ENCODE results near the gene PTAFR.

Gene PTAFR

DNA sequence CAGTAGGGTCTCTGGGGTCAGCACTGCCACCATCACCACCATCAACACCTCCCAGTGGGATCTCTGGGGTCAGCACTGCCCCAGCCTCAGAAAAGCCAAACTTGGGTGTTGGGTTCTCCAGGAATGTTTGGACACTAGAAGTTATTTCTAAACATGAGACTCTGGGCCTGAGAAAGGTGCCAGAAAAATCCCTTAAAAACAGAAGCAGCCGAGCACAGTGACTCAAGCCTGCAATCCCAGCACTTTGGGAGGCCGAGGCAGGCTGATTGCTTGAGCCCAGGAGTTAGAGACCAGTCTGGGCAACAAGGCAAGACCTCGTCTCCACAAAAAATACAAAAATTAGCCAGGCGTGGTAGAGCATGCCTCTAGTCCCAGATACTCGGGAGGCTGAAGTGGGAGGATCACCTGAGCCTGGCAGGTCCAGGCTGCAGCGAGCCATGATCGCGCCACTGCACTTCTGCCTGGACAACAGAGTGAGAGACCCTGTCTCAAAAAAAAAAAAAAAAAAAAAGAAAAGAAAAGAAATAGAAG lies 470 bp downstream of the PTAFR start:
- DNase-seq = no peak

DNA sequence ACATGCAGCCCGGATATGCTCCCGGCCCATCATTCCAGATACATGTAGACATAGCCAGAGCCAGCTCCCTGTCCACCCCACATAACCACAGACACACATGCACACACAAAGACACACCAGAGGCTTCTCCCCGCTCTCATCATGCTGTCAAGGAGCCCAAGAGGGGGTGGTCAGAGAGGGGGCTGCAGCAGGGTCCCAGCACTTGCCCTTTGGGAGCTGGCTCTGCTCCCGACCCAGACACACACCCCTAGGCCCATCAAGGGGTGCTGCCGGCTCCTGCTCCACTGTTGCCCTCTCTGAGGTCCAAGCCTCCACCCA lies 2.6 kb downstream of the PTAFR start:
- no peak for DNase-seq

DNA sequence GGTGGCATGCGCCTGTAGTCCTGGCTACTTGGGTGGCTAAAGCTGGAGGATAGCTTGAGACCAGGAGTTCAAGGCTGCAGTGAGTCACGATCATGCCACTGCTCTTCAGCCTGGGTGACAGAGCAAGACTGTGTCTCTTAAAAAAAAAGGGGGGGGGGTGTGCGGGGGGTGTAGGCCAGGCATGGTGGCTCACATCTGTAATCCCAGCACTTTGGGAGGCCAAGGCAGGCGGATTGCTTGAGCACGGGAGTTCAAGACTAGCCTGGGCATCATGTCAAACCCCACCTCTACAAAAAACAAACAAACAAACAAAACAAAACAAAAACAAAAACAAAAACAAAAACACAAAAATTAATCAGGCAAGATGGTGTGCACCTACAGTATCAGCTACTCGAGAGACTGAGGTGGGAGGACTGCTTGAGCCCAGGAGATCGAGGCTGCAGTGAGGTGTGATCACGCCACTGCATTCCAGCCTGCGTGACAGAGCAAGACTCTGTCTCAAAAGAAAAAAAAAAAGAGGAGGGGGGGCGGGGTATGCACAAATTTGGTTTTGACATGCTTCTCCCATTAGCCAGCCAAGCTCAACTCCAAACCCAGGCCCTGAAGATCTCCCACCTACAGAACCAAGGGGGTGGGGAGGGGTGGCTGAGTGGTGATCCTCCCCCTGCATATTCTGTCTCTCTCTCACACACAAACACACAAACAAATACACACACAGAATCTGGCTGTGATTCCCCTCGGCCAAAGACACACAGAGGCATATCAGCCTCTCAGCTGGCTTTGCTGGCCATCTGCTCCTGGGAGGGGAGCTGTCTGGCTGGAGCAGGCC lies 3.1 kb downstream of the PTAFR start:
- no peak for DNase-seq

DNA sequence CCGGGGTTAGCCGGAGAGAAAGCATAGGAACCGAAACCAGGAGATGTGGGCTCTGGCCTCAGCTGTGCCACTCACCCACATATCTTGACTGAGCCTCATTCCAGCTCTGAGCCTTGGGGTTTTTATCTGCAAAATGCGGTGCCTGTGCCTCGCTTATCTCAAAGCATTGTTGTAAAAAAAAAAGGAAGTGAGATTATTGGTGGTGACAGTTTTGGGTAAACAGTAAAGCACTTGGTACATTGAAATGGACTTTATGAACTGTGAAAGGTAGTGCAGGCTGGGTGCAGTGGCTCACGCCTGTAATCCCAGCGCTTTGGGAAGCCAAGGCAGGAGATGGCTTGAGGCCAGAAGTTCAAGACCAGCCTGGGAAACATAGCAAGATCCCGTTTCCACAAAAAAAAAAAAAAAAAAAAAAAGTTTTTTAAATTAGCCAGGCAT lies 3.8 kb downstream of the PTAFR start:
- no peak for DNase-seq

DNA sequence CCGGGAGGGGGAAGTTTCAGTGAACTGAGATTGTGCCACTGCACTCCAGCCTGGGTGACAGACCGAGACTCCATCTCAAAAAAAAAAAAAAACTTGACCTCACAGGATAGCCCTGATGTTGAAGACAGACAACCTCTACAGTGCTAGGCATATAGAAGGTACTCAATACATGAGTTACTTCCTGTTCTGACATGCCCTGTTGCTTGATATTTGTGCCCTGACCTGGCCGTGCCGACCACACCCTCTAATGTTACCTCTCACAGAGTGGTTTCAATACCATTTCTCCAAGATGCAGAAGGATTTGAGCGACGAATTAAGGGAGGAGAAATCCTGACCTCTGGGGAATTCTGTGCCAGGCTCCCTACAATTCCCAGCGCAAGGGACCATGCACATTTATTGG lies 5.2 kb downstream of the PTAFR start:
- no peak for DNase-seq

DNA sequence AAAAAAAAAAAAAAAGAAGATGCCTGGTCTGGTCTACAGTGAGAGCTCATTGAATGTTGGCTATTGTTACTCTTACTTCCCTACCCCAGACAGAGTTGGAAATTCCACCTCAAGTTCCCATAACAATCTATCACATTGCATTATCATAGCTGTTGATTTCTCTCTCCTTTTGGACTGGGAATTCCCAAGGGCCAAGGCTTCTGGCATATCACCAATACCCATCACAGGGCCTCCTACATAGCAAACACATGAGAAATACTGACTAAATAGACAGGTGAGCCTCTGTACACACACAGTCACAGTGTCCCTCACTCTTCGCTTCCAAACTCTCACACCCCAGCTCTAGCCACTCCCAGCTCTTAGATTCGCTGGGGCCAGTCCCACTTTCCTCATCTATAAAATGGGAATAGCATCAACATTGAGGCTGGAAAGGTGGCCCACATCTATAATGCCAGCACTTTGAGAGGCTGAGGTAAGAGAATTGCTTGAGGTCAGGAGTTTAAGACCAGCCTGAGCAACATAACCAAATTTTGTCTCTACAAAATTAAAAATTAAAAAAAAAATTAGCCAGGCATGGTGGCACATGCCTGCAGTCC lies 6.4 kb downstream of the PTAFR start:
- DNase-seq = no peak

DNA sequence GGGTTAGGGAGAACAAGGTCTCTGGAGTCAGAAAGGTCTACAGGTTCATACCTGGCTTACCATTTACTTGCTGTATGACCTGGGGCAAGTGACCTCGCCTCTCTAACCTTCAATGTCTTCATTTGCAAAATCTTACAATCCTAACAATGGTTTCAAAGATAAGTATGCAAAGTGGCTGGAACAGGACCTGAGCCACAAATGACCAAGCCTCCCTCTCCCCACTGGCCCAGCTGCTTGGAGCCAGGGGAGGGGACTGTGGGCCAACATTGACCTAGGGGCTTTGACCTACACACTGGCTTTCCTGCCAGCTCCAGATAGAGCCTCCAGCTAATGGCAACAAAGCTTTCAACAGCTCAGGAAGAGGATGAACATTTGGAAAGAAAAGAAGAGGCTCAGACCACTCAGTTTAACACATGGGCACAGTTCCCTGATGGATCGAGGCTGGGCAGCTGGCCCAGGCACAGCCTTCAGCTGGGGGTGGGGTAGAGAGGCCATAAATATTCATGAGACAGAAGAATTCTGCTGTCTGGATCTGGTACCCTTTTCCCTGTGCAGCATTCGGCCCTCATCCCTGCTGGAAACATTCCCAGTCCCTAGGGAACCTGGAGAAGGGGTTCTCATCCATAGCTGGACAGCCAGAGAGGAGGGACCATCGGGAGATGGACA lies 12.9 kb downstream of the PTAFR start:
- no peak for DNase-seq

DNA sequence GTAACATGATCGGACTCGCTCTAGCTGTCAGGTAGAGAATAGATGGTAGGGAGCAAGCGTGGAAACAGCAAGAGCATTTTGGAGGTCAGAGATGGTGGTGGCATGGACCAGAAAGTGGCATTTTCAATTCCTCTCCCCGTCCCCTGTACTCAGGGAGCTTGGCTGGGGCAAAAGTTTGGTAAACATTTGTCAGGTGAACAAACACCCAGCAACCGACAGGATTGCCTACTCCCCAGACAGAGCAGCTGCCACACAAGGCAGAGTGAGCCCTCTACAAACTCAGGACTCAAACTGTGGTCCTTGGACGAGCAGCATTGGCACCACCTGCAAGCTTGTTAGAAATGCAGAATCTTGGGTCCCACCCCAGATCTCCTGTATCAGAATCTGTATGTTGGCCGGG lies 14.3 kb downstream of the PTAFR start:
- peak; percentile 13 for DNase-seq

DNA sequence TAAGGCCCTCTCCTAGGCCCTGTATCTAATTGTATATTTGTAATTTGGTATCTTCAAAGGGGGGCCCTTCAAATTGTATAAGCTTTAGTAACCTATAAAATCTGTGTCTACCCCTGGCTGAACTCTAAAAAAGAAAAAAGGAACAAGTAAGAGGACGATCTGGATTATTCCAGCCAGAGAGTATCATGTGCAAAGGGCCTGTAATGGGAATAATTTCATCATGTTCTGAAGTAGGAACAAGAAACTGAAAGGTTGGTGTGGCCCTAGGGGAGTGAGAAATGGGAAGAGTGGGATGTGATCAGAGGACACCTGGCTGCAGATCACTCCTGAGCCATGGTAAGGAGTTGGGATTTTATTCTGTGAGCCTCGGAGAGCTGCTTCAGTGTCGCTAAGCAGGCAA lies 14.7 kb downstream of the PTAFR start:
- DNase-seq = no peak

DNA sequence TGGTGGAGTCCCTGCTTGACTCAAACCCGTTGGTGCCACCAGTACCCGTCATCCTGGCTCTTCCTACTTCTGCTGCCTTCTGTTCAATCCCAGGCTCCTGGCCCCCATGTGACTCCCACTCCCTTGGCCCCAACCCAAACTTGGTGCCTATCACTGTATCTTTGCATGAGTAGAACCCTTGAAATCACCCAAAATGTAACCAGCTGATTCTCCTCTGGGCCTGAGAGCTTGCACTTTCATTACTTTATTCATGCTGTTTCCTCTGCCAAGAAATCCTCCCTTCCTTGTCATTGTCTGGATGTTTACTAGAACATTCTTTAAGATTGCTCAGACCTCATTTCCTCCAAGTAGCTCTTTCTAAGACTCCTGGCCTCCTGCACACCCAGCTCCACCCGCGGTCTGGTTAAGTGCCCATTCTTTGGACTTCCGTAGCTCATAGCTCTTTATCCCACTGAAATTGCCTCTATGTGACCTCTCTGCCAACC lies 15.7 kb downstream of the PTAFR start:
- no peak for DNase-seq

DNA sequence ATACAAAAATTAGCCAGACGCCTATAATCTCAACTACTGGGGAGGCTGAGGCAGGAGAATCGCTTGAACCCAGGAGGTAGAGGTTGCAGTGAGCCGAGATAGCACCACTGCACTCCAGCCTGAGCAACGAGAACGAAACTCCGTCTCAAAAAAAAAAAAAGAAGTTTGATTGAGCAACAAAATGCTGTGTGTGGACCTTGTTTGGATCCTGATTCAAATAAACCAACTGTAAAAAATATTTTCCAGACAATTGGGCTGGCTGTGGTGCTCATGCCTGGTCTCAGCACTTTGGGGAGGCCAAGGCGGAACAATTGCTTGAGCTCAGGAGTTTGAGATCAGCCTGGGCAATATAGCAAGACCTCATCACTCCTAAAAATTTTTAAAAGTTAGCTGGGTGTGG lies 16.8 kb downstream of the PTAFR start:
- DNase-seq = no peak

DNA sequence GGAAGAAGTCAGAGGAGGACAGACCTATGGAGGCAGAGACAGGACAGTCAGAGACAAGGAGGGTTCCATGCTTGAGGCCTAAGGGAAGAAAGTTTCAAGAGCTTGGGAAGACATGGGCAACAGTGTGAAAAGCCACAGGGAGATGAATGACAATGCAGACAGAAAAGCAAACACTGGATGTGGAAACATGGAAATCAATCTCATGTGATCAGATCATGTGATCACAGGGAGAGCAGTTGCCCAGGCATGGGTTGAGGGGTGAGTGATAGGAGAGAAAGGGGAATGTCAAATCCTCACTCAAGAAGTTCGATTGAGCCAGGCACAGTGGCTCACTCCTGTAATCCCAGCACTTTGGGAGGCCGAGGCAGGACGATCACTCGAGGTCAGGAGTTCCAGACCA lies 17.2 kb downstream of the PTAFR start:
- no peak for DNase-seq

DNA sequence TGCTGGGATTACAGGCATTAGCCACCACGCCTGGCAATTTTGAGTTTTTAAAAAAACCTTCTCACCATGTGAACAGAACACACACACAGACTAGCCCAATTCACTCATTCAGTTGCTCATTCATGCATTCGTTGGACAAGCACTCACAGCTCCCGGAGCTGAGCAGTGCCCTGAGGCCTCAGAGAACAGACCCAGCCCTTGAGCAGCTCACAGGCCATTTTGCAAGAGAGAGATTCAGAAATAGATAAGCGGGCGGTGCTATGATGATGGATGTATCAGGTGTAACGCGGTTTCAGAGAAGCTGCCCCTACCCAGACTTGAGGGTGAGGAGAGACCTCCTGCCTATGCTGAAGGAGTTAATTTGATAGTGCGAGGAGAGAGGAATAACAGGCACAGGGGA lies 18.6 kb downstream of the PTAFR start:
- DNase-seq = no peak

DNA sequence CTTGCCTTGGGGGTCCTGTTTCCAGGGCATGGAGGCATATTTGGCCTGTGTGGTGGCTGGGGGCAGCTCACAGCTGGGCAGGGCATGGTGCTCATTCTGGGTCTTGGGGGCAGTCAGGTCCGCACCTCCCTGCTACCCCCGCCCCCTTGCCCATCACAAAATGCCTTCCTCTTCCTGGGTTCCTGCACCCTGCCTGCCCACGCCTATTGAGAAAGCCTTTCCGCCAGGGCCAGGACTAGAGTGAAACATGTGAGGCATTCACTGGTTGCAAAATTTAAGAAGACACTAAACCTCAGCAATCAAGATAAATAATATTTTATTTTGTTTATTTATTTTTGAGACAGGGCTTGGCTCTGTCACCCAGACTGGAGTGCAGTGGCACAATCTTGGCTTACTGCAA lies 19.7 kb downstream of the PTAFR start:
- no peak for DNase-seq

DNA sequence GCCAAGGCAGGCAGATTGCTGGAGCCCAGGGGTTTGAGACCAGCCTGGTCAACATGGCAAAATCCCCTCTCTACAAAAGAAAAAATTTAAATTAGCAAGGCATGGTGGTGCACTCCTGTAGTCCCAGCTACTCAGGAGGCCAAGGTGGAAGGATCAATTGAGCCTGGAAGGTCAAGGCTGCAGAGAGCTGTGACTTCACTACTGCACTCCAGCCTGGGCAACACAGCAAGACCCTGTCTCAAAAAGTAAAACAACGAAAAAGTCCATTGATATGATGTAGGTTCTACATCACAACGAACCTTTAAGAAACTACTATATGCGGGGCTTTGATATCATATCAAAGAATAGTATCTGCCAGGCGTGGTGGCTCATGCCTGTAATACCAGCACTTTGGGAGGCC lies 20.9 kb downstream of the PTAFR start:
- no peak for DNase-seq

DNA sequence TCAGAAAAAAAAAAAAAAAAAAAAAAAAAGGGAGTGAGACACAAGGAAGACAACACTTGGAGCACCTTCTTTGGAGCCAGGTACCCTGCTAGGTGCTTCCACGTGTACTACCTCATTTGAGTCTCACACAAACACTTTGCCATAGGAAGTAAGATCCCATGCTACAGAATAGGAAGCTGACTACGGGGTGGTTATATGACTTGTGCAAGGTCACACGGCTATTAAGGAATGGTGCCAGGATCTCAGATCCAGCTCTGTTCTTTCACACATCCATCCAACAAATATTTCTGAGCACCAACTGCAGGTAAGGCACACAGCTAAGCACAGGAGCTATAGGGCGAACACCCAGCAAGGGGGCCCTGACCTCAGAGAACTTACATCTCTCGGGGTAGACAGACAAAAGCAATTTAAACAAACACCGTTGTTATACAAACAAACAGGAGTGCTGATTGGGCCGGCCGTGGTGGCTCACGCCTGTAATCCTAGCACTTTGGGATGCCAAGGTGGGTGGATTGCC lies 22.4 kb downstream of the PTAFR start:
- DNase-seq = no peak

DNA sequence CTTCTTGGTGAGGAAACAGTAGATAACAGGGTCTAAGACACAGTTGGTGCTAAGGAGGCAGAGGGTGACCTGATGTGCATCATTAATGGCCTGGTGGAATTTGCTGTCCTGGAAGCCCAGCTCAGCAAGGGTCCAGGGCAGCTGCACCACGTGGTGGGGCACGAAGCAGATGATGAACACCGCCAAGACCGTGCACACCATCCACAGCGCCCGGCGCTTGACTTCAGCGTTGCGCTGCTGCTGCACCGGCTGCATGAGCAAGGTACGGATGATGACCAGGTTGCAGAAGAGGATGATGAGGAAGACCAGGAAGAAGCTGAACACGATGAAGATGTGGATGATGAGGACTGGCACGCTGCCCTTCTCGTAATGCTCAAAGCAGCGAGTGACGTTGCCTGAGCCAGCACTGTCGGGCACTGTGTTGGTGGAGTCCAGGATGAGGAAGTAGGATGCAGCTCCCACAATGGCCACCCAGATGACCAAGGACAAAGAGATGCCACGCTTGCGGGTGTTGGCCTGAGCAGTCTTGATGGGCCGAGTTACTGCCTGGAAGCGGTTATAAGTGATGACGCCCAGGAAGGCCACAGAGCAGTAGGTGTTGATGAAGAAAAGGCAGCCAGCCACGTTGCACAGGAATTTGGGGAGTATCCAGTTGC lies 26.2 kb downstream of the PTAFR start:
- no peak for DNase-seq

DNA sequence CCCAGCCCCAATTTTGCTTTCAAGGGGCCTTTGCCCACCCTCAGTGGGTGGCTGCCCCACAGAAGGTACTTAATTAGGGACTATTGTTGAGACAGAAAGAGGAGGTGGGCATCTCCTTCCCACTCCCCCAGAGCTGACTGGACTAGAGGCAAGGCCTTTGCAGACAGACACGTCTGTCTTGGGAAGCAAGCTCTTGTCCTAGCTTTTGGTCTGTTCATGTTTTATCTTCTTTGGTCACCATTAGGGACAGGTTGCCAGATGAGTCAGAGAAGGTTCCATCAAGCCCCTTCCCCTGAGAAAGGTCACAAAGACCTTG lies 27.7 kb downstream of the PTAFR start:
- no peak for DNase-seq

DNA sequence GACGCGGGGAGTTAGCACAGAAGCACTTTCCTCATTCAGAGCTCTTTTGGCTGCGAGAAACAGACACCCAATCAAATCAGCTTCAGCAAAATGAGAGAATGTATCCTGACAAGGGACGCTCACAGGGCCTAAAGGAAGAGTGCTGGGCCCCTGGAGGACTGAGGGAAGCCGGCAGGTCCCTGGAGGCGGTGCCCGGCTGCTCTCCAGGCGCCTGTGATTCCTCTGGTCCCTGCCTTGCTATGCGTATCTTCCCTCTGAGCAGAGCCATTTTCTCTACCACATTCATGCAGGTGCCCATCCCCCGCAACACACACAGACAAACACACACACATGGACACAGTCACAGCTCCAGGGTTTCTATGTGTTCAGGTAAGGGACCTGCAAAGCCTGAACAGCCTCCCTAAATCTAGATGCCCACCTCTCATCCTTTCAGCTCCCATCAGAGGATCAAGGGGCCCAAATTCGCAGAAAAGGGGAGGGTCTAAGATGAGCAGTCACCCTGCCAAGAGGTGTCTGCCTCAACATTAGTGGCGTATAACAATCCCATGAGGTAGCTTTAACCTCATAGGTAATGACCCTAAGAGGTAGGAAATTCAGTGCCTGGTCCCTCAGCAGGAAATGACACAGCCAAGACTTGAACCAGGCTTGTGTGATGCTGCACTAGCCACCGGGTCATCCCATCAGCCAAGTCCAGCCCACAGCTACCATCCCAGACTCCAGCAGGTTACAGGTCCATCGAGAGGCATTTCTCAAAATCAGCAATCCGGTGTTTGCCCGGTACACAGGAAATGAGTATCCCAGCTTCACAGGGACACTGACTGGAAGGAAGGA lies 29.0 kb downstream of the PTAFR start:
- DNase-seq = no peak

DNA sequence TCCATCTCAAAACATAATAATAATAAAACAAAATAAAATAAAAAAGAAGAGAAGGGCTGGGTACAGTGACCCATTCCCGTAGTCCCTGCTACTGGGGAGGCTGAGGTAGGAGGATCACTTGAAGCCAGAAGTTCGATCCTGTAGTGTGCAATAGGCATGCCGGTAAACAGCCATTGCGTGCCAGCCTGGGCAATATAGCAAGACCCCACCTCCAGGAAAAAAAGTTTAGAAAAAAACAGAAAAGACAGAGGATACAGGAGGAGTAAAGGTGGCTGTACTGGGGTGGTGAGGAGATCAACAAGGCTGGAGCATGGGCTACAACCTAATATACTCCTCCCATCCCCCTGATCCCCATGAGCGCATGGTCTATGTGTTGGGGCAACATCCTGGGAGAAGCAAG lies 30.8 kb downstream of the PTAFR start:
- no peak for DNase-seq

DNA sequence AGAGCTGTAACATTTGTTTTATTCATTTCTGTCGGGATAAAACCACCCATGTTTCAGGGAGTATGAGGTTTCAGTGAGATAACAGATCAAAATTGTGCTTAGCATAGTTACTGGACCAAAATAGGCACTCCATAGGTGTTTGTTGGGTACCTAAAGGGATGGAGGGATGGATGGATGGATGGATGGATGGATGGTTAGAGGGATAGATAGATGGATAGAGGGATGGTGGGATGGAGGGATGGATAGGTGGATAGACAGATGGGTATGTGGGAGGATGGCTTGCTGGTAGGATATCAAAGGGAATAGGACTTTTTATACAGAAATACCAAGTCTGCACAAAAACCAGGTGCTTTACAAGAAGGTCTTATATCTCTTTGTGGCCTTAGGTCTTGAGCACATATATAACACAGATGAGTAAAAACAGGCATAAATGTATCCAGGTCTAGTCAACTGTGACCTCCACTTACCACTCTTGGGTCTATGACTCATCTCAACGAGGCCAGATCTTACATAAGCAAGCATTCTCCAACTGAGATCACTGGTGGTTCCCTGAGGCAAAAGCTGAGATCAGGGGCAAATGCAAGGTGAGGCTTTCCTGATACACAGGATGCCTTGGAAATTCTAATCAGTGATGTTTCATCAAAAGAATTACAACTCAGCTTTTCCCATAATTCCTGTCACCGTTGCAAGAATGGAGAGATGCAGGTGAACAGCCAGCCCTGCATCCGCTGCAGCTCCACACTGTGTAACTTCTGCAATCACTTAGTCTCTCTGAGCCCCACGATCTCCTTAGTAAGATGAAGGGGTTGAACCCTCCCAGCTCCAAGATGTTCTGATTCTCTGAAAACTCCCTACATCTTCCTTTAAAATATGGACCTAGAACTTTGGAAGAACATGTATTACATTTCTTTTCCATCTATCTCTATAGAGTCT lies 32.0 kb downstream of the PTAFR start:
- no peak for DNase-seq

All from NCI-H774 (cell line).